NT2/D1 (cell line): ENCODE measurements around the gene B4GALNT2.

Source experiments
- SUZ12 ChIP-seq: IDR thresholded peaks from 2 replicates; pipeline ENCODE4 v1.6.1; 2011; ENCODE audit not compliant: insufficient read length, insufficient read depth; ENCODE audit errors: extremely low read depth
- YY1 ChIP-seq: IDR thresholded peaks from 2 replicates; pipeline ENCODE4 v1.6.1; 2011; ENCODE audit not compliant: insufficient read length, insufficient read depth

DNA sequence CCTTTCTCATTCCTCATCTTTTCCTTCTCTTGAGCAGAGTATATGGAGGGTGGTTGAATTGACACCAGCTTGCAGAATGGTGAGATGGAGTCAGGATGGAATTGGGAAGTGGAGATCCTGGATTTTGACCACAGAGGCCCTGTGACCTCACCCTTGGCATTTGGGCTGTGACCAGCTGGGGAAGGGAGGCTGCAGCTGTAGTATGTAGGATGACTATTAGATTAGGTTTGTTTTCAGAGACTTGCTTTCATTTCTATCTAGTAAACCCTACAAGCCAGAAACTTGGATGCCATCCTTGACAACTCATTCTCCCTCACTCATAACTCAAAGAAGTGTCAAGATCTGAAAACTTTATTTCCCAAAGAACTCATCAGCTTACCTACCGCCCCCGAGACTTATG lies 71.9 kb downstream of the B4GALNT2 start:
- no peak for TF ChIP-seq SUZ12
- TF ChIP-seq YY1, result no peak
